Raji (cell line): Measurements from ENCODE around the gene CRACR2A.

Experiments
- POLR2A ChIP-seq: IDR thresholded peaks from 2 replicates; pipeline ENCODE4 v1.6.1; 2011; ENCODE audit warnings: low read depth, low read length, control low read depth; ENCODE audit not compliant: insufficient read depth

The CRACR2A gene

DNA sequence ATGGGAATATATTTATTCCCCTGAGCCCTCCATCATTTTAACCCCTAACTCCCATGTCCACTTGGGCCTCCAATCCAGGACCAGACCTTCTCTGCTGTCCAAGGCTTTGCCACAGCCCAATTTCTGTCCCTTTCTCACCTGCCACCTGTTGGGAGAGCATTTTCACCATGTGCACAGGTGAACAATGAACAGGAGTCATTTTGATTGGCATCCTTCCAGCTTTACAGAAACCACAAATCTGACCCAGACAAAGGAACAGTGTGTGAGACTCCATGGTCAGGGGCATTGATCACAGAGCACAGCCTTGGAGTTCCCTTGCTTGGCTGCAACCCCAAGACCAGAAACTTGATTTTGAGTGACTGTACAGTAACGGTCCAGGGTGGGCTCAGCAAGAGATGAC, 91.9 kb downstream of the CRACR2A start:
- no peak for TF ChIP-seq POLR2A

DNA sequence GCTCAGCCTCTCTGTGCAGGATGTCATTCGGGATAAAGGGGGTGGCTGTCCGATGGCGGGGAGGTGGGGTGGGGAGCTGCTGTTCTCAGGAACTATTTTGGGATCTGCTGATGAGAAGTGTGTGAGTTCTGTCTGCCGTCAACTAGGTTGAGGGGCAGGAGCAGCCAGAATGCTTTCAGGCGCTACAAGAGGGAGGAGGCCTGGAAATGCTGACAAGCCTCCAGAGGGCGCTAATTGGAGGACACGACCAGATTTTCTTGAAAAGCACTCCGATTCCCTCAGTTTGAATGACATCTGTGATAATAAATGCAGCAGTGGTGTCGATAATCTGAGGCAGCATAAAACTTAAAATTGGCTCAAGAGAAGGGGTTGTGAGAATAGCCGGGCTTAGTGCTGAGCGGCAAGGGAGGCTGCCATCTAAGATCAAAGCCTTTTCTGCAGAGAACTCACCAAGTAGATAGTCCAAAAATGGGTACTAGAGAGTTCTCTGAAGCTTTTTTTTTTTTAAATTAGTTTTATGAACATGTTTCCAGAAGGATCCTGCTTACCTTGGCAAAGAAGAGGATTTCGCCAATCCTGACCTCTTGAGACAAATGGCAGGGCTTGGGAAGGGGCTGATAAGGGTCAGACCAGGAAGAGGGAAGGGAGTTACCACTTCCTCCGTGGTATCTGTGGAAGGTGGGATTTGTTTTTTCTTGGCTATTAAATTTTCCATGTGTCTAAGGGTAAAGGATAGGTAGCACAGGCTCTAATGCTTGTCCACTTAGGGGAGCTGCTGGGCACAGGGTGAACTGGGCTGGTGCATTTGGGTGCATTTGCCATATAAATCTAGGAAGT, 94.4 kb downstream of the CRACR2A start:
- TF ChIP-seq POLR2A = no peak

GRCh38 chr12:3656946-3657622, 95.8 kb downstream of the CRACR2A start:
- no peak for TF ChIP-seq POLR2A

DNA sequence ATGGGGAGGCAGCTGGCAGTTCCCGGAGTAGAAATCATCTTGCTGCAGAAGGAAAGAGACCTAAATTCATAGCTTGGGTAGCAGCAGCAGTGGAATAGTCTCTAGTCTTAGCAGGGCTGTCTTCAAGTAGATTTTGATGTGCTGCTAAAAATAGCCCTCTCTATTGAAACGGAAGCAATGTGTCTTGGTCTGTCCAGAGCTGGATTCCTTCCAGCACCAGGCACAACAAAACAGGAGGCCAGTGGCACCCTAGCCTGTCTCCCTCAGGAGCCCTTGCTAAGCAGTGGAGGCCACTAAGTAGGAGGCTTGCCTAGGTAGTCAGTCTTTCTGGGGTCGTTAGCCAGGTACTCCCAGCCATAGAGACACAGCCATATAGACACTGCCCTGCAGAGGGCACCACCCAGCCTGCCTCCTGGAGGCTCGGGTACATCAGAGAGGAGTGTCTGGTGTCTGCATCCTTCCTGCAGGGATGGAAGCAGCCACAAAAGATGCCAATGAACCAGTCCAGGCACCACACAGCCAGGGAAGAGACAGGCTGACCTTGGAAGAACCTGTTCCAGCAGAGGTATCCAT, 97.5 kb downstream of the CRACR2A start:
- TF ChIP-seq POLR2A = no peak

- TF ChIP-seq POLR2A = no peak
These were observed 101.1 kb downstream of the CRACR2A start for GRCh38 chr12:3651585-3652424.

- TF ChIP-seq POLR2A = no peak
These were observed 105.4 kb downstream of the CRACR2A start for GRCh38 chr12:3647504-3647903.

- TF ChIP-seq POLR2A = no peak
These were observed 106.2 kb downstream of the CRACR2A start for GRCh38 chr12:3646561-3647241.

DNA sequence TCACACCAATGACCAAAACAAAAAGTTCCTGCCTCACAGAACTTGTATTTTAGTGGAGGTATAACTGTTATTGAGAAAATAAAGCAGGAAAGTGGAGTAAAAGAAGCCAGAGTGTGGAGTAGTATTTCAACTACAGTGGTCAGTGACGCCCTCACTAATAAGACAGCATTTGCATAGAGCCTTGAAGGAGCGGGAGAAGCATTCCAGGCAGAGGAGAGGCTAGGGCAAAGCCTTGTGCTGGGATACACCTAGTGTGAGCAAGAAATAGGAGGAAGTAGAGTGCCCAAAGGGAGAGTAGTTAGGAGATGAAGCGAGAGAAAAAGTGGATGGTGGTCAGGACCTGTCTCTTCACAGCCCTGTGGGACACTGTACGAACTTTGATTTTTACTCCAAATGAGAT, 107.8 kb downstream of the CRACR2A start:
- no peak for TF ChIP-seq POLR2A

DNA sequence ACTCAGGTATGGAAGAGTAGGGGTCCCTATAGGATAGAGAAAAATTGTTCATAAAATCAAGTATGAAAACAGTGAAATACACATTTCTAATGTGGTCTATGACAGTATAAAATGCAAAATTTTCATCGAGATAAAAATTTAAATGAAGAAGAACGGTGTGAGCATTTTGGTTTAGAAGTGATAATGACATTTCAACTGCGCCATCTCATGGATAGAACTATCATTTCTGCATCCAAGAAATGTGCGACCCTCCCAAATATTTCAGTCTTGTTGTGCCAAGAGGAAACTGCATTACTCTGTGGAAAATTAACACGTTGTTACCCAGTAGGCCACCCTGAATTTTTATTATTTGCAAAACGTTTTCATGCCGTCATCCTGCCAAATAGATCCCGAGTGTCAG, 108.8 kb downstream of the CRACR2A start:
- TF ChIP-seq POLR2A = no peak

DNA sequence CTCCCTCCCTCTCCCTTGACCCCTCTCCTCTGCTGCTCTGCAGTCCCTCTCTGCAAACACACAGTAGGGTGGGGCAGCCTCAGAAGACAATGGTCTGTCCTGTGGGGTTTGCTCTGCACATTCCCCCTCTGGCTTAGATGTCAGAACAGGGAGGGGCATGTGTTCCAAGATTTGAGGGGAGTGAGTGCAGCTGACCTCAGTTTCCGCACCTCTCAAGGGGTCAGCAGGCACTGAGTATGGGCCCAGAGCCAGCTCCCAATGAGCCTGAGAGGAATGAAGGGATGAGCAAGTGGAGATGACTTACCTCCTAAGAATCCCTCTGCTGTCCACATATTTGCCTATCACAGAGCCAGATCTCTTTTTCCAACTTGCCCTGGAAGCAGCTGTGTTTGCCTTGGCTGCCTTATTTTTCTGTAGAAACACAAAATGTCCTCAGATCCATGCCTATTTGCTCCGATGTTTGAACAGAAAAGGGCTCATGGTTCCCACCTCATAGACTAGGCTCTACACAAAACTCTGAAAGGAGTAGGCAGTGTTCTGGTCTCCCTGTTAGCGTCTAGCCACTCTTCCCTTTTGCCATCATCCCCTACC, 111.4 kb downstream of the CRACR2A start:
- no peak for TF ChIP-seq POLR2A

GRCh38 chr12:3636328-3636727, 116.6 kb downstream of the CRACR2A start:
- no peak for TF ChIP-seq POLR2A

DNA sequence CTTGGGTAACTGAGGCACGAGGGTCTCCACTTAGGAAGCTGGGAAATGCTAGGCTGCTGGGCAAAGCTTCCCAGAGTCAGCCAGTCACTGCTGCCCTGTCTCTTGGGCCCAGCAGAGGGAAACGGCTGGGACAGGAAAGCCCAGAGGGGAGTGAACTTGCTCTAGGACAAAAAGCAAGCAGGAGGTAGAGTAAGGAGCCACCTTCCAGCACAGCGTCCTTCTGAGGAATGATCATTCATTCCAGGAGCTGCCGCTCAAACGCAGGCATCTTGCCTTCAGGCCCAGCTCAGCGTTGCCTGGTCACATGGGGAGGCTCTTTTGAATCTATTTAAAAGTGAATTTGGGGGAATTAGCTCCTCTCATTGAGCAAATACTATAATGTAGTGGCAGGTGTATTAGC, 118.6 kb downstream of the CRACR2A start:
- no peak for TF ChIP-seq POLR2A

- TF ChIP-seq POLR2A = no peak
These were observed 119.5 kb downstream of the CRACR2A start for GRCh38 chr12:3633396-3633795.

DNA sequence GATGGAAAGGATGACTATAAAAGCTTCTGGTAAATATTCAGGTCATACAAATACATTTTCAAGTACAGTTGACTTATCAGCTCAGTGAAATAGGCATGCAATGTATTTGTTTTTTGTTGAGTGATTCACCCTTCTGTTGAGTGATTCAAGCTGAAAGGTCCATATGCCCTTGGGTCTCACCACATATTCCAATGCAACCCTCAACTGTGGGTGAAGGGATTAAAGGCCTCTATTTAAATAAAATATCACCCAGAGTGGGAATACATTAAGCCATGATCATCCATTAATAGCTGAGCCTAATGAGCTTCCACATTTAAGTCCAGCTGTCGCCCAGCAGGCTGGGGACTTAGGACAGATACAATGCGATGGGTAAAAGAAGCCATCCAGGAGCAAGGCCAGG, 120.2 kb downstream of the CRACR2A start:
- TF ChIP-seq POLR2A = no peak
